Endothelial cell of umbilical vein (primary cell): ENCODE measurements around the gene ST6GALNAC3. TPM values are rescaled to one million over a fixed set of nuclear protein-coding genes. Genes with fewer than 3 reads are reported as not detected.
A peak's percentile ranks its signal among the peaks of the same experiment; 100 is the strongest.

Experiments
- BruUV-seq: library from RNA; stranded (reverse); fragments of 400-500 nt; replicated peaks from 2 replicates; lab custom pipeline; 2021; lab: Mats Ljungman, UMichigan
- CTCF ChIA-PET: fragments of 300-600, 350-600 bp; sonication (Branson Sonifier 250); formaldehyde crosslinking; loops from one replicate; lab custom pipeline; 2021; ENCODE audit warnings: antibody characterized with exemption, inconsistent platforms; lab: Charles Lee
- POLR2A ChIA-PET: fragments of 300-600, 350-600 bp; sonication (Branson Sonifier 250); formaldehyde crosslinking; loops from one replicate; lab custom pipeline; 2021; ENCODE audit warnings: antibody characterized with exemption, inconsistent platforms; lab: Charles Lee
- DNase-seq: peaks from one replicate; pipeline ENCODE4 v3.0.0-alpha.2; 2011; ENCODE audit warnings: low read depth, low spot score
- FAIRE-seq: peaks from 2 replicates; lab custom pipeline; 2011; peaks lifted over from hg19 to GRCh38; lab: Jason Lieb, UNC
- H2AFZ ChIP-seq: 2 replicates; pipeline ENCODE4 v1.6.0; 2012; ENCODE audit warnings: low read depth, low read length, control low read depth, inconsistent platforms
- H3K27ac ChIP-seq: 2 replicates; pipeline ENCODE4 v1.5.1; 2011; ENCODE audit warnings: low read depth, mild to moderate bottlenecking, control low read depth, low read length, moderate library complexity; ENCODE audit not compliant: insufficient read depth
- H3K27me3 ChIP-seq, 2 experiments: 2 replicates each; pipeline versions ENCODE4 v1.6.0 to v1.6.1; 2011; ENCODE audit warnings: low read length in 2 of 2, mixed read lengths in 1 of 2; ENCODE audit not compliant: control insufficient read depth in 2 of 2, insufficient read depth in 2 of 2
- H3K36me3 ChIP-seq, 2 experiments: 2 replicates in 1 of 2; 3 replicates in 1 of 2; pipeline ENCODE4 v1.5.1; 2011; ENCODE audit warnings: low read length in 2 of 2, mild to moderate bottlenecking in 1 of 2, moderate library complexity in 1 of 2; ENCODE audit not compliant: control insufficient read depth in 2 of 2, insufficient read depth in 2 of 2; ENCODE audit errors: extremely low read depth in 1 of 2
- H3K4me1 ChIP-seq: 3 replicates; pipeline ENCODE4 v1.5.1; 2011; ENCODE audit warnings: mild to moderate bottlenecking, low read length; ENCODE audit not compliant: control insufficient read depth, insufficient read depth; ENCODE audit errors: extremely low read depth
- H3K4me2 ChIP-seq: 2 replicates; pipeline ENCODE4 v1.6.1; 2011; ENCODE audit warnings: low read length, control low read depth, mixed read lengths; ENCODE audit not compliant: insufficient read depth
- H3K4me3 ChIP-seq, 3 experiments: fragments of 200-600 bp in 1 of 3; sonication (generic), shearing (Covaris generic) in 1 of 3; replicated peaks in 1 of 3; 2 replicates each; pipeline ENCODE4 v1.5.1; 2011 to 2016; ENCODE audit warnings: control low read depth in 3 of 3, low read length in 3 of 3, mild to moderate bottlenecking in 2 of 3, inconsistent platforms in 1 of 3, low read depth in 1 of 3, moderate library complexity in 1 of 3; ENCODE audit not compliant: insufficient read depth in 1 of 3
- H3K79me2 ChIP-seq: 2 replicates; pipeline ENCODE4 v1.6.0; 2012; ENCODE audit warnings: low read length, inconsistent platforms; ENCODE audit not compliant: control insufficient read depth, insufficient read depth
- H3K9ac ChIP-seq: replicated peaks from 2 replicates; pipeline ENCODE3; 2011; ENCODE audit warnings: low read length, control low read depth; ENCODE audit not compliant: insufficient read depth; ENCODE audit errors: extremely low read depth
- H3K9me1 ChIP-seq: replicated peaks from 3 replicates; pipeline ENCODE4 v1.6.0; 2011; ENCODE audit warnings: mild to moderate bottlenecking, low read length; ENCODE audit not compliant: control insufficient read depth, insufficient read depth; ENCODE audit errors: extremely low read depth
- H3K9me3 ChIP-seq: replicated peaks from 2 replicates; pipeline ENCODE4 v1.5.1; 2012; ENCODE audit warnings: low read length, inconsistent platforms; ENCODE audit not compliant: control insufficient read depth, insufficient read depth
- H4K20me1 ChIP-seq: replicated peaks from 2 replicates; pipeline ENCODE3; 2011; ENCODE audit warnings: mild to moderate bottlenecking, low read length; ENCODE audit not compliant: control insufficient read depth, insufficient read depth; ENCODE audit errors: extremely low read depth
- CTCF ChIP-seq, 2 donors: IDR thresholded peaks; 1 replicate in 1 of 2; 2 replicates in 1 of 2; pipeline ENCODE4 v1.5.1; 2011; ENCODE audit warnings: low read length in 2 of 2, mild to moderate bottlenecking in 2 of 2, moderate library complexity in 2 of 2, control low read depth in 1 of 2, inconsistent platforms in 1 of 2, low read depth in 1 of 2; ENCODE audit not compliant: insufficient read depth in 1 of 2; ENCODE audit errors: extremely low read depth in 1 of 2
- EZH2 ChIP-seq: IDR thresholded peaks from 2 replicates; pipeline ENCODE4 v1.6.1; 2012; ENCODE audit warnings: borderline replicate concordance, low read depth, mild to moderate bottlenecking, moderate library complexity, low read length, inconsistent platforms; ENCODE audit not compliant: severe bottlenecking
- FOS ChIP-seq: IDR thresholded peaks from 2 replicates; pipeline ENCODE4 v1.6.1; 2011; ENCODE audit warnings: mild to moderate bottlenecking, low read length, moderate library complexity, borderline replicate concordance; ENCODE audit not compliant: insufficient read depth
- GATA2 ChIP-seq: IDR thresholded peaks from 2 replicates; pipeline ENCODE4 v1.7.0; 2011; ENCODE audit warnings: low read depth, mild to moderate bottlenecking, moderate library complexity, mixed read lengths, low read length; ENCODE audit not compliant: insufficient read length, insufficient read depth
- JUN ChIP-seq: IDR thresholded peaks from 2 replicates; pipeline ENCODE4 v1.6.1; 2011; ENCODE audit warnings: borderline replicate concordance, low read depth; ENCODE audit not compliant: insufficient read length, insufficient read depth
- MAX ChIP-seq: IDR thresholded peaks from 2 replicates; pipeline ENCODE4 v1.6.1; 2011; ENCODE audit not compliant: insufficient read depth, insufficient read length
- MYC ChIP-seq: IDR thresholded peaks from one replicate; pipeline ENCODE4 v1.6.1; 2011; ENCODE audit warnings: mild to moderate bottlenecking, low read depth, low read length
- POLR2A ChIP-seq: IDR thresholded peaks from 2 replicates; pipeline ENCODE4 v1.6.1; 2012; ENCODE audit warnings: low read depth, mild to moderate bottlenecking, control low read depth, low read length
- POLR2AphosphoS5 ChIP-seq: IDR thresholded peaks from 2 replicates; pipeline ENCODE4 v1.6.1; 2012; ENCODE audit warnings: low read depth, mild to moderate bottlenecking, control low read depth, low read length, moderate library complexity; ENCODE audit not compliant: insufficient read depth
- dilution Hi-C: fragments of 300-500 bp; cut with MboI; formaldehyde crosslinking; loops from one replicate; pipeline ENCODE4 v1.15.0; 2019; ENCODE audit warnings: low sequenced_read_pairs; ENCODE audit not compliant: extremely low pct_ligation_motif_present
- intact Hi-C: fragments of 100-400 bp; cut with micrococcal nuclease; formaldehyde crosslinking; loops from one replicate; pipeline ENCODE4 v1.10.0; 2022
- polyA plus RNA-seq, 4 experiments: library from polyadenylated mRNA; depleted of rRNA in 3 of 4; stranded (reverse) in 3 of 4; unstranded in 1 of 4; fragments of >200 nt; gene quantifications; 2 replicates each; pipeline versions ENCODE4 v1.2.1 to v1.2.3, GENCODE V29; 2011 to 2012; ENCODE audit warnings: missing spikeins in 1 of 4
- total RNA-seq: library from RNA; stranded (reverse); gene quantifications from 2 replicates; pipeline ENCODE4 v1.2.3, GENCODE V29; 2021

Gene ST6GALNAC3
- total and polyA plus RNA-seq, 2 donors (not counting 3 experiments of a cell fraction or from before 2014, with no cell fraction given), result 7.6 to 48.3 TPM

GRCh38 chr1:76256289-76257223 lies 182.0 kb downstream of the ST6GALNAC3 start:
- peak; percentile 69 for FAIRE-seq
- ChIA-PET CTCF (interaction anchor here (1.4 kb wide), 1 partner anchor 103 kb away, joined by 4 read pairs; no protein-coding TSS in a partner anchor), POLR2A (no interaction called here)
- Histone ChIP-seq H3K9me1 (no peaks in the 10 kb centered on the region), H3K4me2 (peak overlapping the region; percentile 38), H4K20me1 (no peaks in the 10 kb centered on the region), H3K9ac (no peak overlapping the region), H3K9me3 (no peaks in the 10 kb centered on the region), H3K27me3 (no peaks in the 10 kb centered on the region), H3K27ac (no peak overlapping the region), H3K4me3 (no peak overlapping the region), H3K36me3 (no peaks in the 10 kb centered on the region), H3K79me2 (no peaks in the 10 kb centered on the region), H3K4me1 (peaks cover 31% of the 10 kb centered on the region), H2AFZ (no peak overlapping the region)
- BruUV-seq, result no TSS peak
- dilution Hi-C loops, result no loop called here
- TF ChIP-seq CTCF (IDR thresholded peaks at IDR 0.05; ENCODE audit: extremely low read depth in 1 of 2, insufficient read depth in 1 of 2, low read depth in 1 of 2, low read length in 2 of 2) (no peak), MYC (no peak), POLR2A (no peak), FOS (no peak), MAX (no peak), EZH2 (no peak), JUN (no peak), POLR2AphosphoS5 (no peak), GATA2 (no peak)
- intact Hi-C loops, result no loop called here
- DNase-seq, result peak; percentile 53
